ENCODE results near the gene PPP1R12A.

- TF ChIP-seq CTCF (IDR thresholded peaks at IDR 0.05) (no peak), POLR2A (IDR thresholded peaks at IDR 0.05) (no peak), POLR2AphosphoS5 (IDR thresholded peaks at IDR 0.05; ENCODE audit: insufficient read depth in 1 of 2, low read depth in 1 of 2) (no peak)
Measured at GRCh38 chr12:79828924-79829323, 106.0 kb downstream of the PPP1R12A start.

Measured in vagina (tissue), 2 donors.